Psoas muscle (tissue), 8 donors: ENCODE measurements around the gene FRYL. TPM values are rescaled to one million over a fixed set of nuclear protein-coding genes. Genes with fewer than 3 reads are reported as not detected.

Experiments used
- ATAC-seq, 4 donors: fragments of 200-7000 bp; cut with Tn5 transposase; one replicate each; pipeline ENCODE4 v1.9.1; 2020; ENCODE audit warnings: moderate library complexity in 3 of 4, mild to moderate bottlenecking in 2 of 4
- DNase-seq, 2 donors: peaks; one replicate each; pipeline ENCODE4 v3.0.0-alpha.2; 2020
- H3K27ac ChIP-seq: fragments of 200-600 bp; one replicate; pipeline ENCODE4 v1.8.0; 2022
- H3K27me3 ChIP-seq, 3 donors: fragments of 200-600 bp in 1 of 3; one replicate each; pipeline versions ENCODE4 v1.6.1 to v1.8.0; 2013 to 2022; ENCODE audit warnings: low read length in 2 of 3, mild to moderate bottlenecking in 2 of 3, moderate library complexity in 1 of 3; ENCODE audit not compliant: insufficient read depth in 3 of 3
- H3K36me3 ChIP-seq, 2 donors: fragments of 200-600 bp in 1 of 2; one replicate each; pipeline versions ENCODE4 v1.6.1 to v1.8.0; 2013 to 2022; ENCODE audit warnings: low read depth in 1 of 2, mild to moderate bottlenecking in 1 of 2, moderate library complexity in 1 of 2; ENCODE audit not compliant: insufficient read depth in 1 of 2
- H3K4me1 ChIP-seq: fragments of 200-600 bp; one replicate; pipeline ENCODE4 v1.8.0; 2022
- H3K4me3 ChIP-seq: fragments of 200-600 bp; one replicate; pipeline ENCODE4 v1.8.0; 2022; ENCODE audit warnings: mild to moderate bottlenecking
- H3K9me3 ChIP-seq: fragments of 200-600 bp; one replicate; pipeline ENCODE4 v1.8.0; 2022
- CTCF ChIP-seq: fragments of 200-600 bp; IDR thresholded peaks from one replicate; pipeline ENCODE4 v1.8.0; 2022; ENCODE audit warnings: antibody characterized with exemption
- WGBS, 3 donors: extraction: QIAGEN DNeasy Blood & Tissue Kit; methylation state at CpG; one replicate each; pipeline versions ENCODE4 v1.1.6 to v1.1.7; 2013; 5-methylcytosine and 5-hydroxymethylcytosine counted together
- intact Hi-C, 2 donors: fragments of 100-400 bp; cut with DNase I; formaldehyde crosslinking; loops; one replicate each; pipeline versions ENCODE4 v1.11.0 to v1.14.2; 2022
- polyA plus RNA-seq, 3 donors: library from polyadenylated mRNA; stranded (reverse); fragments of 200-250 nt; gene quantifications; one replicate each; pipeline ENCODE4 v1.2.3, GENCODE V29; 2013
- total RNA-seq, 4 donors: library from RNA; stranded (reverse); fragmentation: NEBNext Ultra II Directional in 2 of 4; extraction: Animal tissue kit (Norgen Biotek cat#: 25700) in 2 of 4; gene quantifications; one replicate each; pipeline versions ENCODE4 v1.2.1 to v1.2.4, GENCODE V29; 2021 to 2023
- donor health status: healthy with polysubstance abuse.
- donor health status: DM: no; HTN: no; CAD: no; lungs with moderate emphysema.
- donor health status: Bipolar disorder and iron deficiency.
- donor health status: healthy.
- donor health status: DM: yes; HTN: yes; CAD: no.
- donor health status: DM: no; HTN: no; CAD: no.
- donor health status: DM: no; HTN: no; CAD: no.
- donor health status: DM: yes; HTN: yes; CAD: no.

FRYL gene
- total and polyA plus RNA-seq, 7 donors = 4.8 to 21.7 (median 15.0) TPM

DNA sequence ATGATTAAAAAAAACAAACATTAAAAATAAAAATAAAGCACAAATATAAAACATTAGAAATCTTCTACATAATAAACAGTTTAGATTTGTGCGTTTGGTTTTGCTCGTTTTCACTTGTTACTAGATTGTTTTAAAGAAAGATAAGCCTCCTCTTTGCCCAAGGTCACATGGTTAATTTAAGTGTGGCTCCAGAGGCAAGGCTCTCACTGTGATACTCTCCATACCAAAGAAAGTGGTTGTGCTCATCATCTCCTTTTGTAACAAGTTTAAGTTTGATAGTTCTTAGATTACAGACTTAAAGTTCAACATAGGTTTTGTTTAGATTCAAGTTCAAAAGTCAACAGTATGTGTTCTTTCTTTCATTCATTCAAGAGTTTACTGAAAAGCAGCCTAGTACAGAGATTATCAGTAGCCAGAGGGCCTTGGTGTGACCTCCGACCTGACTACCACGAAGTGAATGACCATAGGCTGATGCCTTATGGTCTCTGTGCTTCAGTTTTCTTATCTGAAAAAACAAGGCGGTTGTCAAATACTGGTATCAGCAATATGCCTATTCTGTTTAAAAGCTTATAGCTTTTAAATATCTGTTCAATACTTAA, 156.8 kb downstream of the FRYL start:
- no peak for DNase-seq
- intact Hi-C loops = no loop called here

GRCh38 chr4:48620831-48621230, 159.2 kb downstream of the FRYL start:
- H3K36me3 ChIP-seq = peaks cover 0 to 41% of the 10 kb centered on the region in 2 donors

More for the DNA sequence above, 156.8 kb downstream of the FRYL start:
- Histone ChIP-seq H3K4me1 (peaks cover 9% of the 10 kb centered on the region), H3K36me3 (peaks cover 0 to 34% of the 10 kb centered on the region in 2 donors), H3K27me3 (no peaks in the 10 kb centered on the region), H3K4me3 (no peak overlapping the region), H3K27ac (no peak overlapping the region), H3K9me3 (no peaks in the 10 kb centered on the region)
- no peak for ATAC-seq
- no peak for TF ChIP-seq CTCF
- 86 to 91% (median 90%) methylated on average over 5 of the region's 5 CpGs for WGBS, 3 donors

DNA sequence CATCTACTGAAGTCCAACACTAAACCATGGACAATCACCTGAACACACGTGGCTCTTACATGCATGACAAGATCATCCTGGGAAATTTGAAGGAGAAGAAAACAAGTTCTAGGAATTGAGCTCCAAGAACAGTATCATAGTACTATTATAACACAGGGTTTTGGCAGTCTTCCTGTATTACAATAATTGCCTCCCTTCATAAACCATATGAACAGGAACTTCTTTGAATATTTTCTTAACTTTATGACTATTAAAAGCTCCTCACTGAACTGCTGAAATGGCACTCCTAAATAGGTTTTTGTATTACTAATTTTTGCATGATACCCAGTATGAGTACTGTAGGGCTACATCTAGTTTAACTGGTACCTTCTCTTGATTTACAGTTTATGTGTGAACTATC, 160.0 kb downstream of the FRYL start:
- peaks cover 4% of the 10 kb centered on the region for H3K4me1 ChIP-seq
- intact Hi-C loops = no loop called here
- no peak overlapping the region for H3K4me3 ChIP-seq
- no peak for TF ChIP-seq CTCF
- H3K9me3 ChIP-seq = no peaks in the 10 kb centered on the region
- no peak overlapping the region for H3K27ac ChIP-seq
- ATAC-seq (no peak), DNase-seq (no peak)
- no peaks in the 10 kb centered on the region for H3K27me3 ChIP-seq
- 30 to 57% (median 49%) methylated on average over 1 of the region's 1 CpG for WGBS, 3 donors
- H3K36me3 ChIP-seq = peaks cover 0 to 41% of the 10 kb centered on the region in 2 donors

More at GRCh38 chr4:48620831-48621230, 159.2 kb downstream of the FRYL start:
- intact Hi-C loops = no loop called here
- Histone ChIP-seq H3K4me3 (no peak overlapping the region), H3K27ac (no peak overlapping the region), H3K4me1 (peaks cover 4% of the 10 kb centered on the region), H3K9me3 (no peaks in the 10 kb centered on the region), H3K27me3 (no peaks in the 10 kb centered on the region)
- ATAC-seq = no peak
- no peak for DNase-seq
- WGBS, 3 donors = 89 to 95% (median 95%) methylated on average over 2 of the region's 2 CpGs
- no peak for TF ChIP-seq CTCF

DNA sequence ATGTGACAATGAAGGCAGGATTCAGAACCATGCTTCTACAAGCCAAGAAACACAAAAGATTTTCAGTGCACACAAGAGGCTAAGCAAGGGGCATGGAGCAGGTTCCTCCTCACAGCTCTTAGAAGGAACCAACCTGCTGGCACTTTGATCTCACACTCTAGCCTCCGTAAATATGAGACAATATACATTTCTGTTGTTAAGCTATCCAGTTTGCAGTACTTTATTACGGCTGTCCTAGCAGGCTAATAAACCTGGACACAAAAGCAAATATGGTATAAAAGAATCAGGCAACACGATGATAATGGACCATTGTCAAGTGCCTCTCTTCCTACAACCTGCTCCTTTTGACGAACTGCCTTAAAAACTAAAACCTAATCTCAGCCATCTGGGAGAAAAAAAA, 175.6 kb downstream of the FRYL start:
- no peak for ATAC-seq
- intact Hi-C loops = no loop called here
- H3K36me3 ChIP-seq = peaks cover 0 to 17% of the 10 kb centered on the region in 2 donors

More for the DNA sequence above, 175.6 kb downstream of the FRYL start:
- no peaks in the 10 kb centered on the region for H3K4me1 ChIP-seq
- H3K9me3 ChIP-seq = no peaks in the 10 kb centered on the region
- H3K4me3 ChIP-seq = no peak overlapping the region
- H3K27me3 ChIP-seq = no peaks in the 10 kb centered on the region
- no peak overlapping the region for H3K27ac ChIP-seq
- 86 to 94% (median 93%) methylated on average over 4 of the region's 4 CpGs for WGBS, 3 donors
- DNase-seq = no peak
- TF ChIP-seq CTCF = no peak
